SK-N-SH treated with all-trans-retinoic acid at 6 μM for 48 hours (cell line): ENCODE measurements around the gene NEU4.
"Not testable (repeated sequence)": the region's sequence is repeated elsewhere in the genome, so short reads cannot be mapped to it uniquely, and the experiment has no call there.

ENCODE experiments used
- ATAC-seq: fragments of 200-7000 bp; cut with Tn5 transposase; 3 replicates; pipeline ENCODE4 v1.9.1; 2020; ENCODE audit warnings: mild to moderate bottlenecking, moderate library complexity
- ARNTL ChIP-seq: fragments of 450-650 bp; formaldehyde crosslinking; IDR thresholded peaks from 2 replicates; pipeline ENCODE4 v1.5.0; 2020; ENCODE audit warnings: low read depth, mild to moderate bottlenecking, moderate library complexity, borderline replicate concordance
- BACH2 ChIP-seq: fragments of 250-450 bp; sonication (Bioruptor Pico); IDR thresholded peaks from 2 replicates; pipeline ENCODE4 v1.9.0; 2021; ENCODE audit warnings: mild to moderate bottlenecking, borderline replicate concordance
- CSDC2 ChIP-seq: fragments of 250-450 bp; sonication (Bioruptor Pico); IDR thresholded peaks from 2 replicates; pipeline ENCODE4 v1.5.0; 2020; ENCODE audit warnings: mild to moderate bottlenecking, moderate library complexity
- GLIS3 ChIP-seq: fragments of 250-450 bp; sonication (Bioruptor Pico); IDR thresholded peaks from 2 replicates; pipeline ENCODE4 v1.5.0; 2020; ENCODE audit warnings: mild to moderate bottlenecking, moderate library complexity
- ISL1 ChIP-seq: fragments of 250-450 bp; sonication (Bioruptor Pico); IDR thresholded peaks from 2 replicates; pipeline ENCODE4 v2.1.2; 2022; ENCODE audit warnings: mild to moderate bottlenecking, moderate library complexity
- OSR1 ChIP-seq: fragments of 250-450 bp; sonication (Bioruptor Pico); IDR thresholded peaks from 2 replicates; pipeline ENCODE4 v1.8.0; 2022; ENCODE audit warnings: moderate library complexity, mild to moderate bottlenecking, inconsistent platforms
- RARB ChIP-seq: fragments of 250-450 bp; sonication (Bioruptor Pico); IDR thresholded peaks from 2 replicates; pipeline ENCODE4 v1.8.0; 2021; ENCODE audit warnings: mild to moderate bottlenecking, moderate library complexity
- TCF4 ChIP-seq: fragments of 250-450 bp; sonication (Bioruptor Pico); IDR thresholded peaks from 2 replicates; pipeline ENCODE4 v1.8.0; 2021; ENCODE audit warnings: mild to moderate bottlenecking, moderate library complexity, borderline replicate concordance
- ZC3H10 ChIP-seq: fragments of 250-450 bp; sonication (Bioruptor Pico); IDR thresholded peaks from 2 replicates; pipeline ENCODE4 v1.5.1; 2021; ENCODE audit warnings: mild to moderate bottlenecking, moderate library complexity
- ZFP3 ChIP-seq: fragments of 250-450 bp; sonication (Bioruptor Pico); IDR thresholded peaks from 2 replicates; pipeline ENCODE4 v1.5.0; 2020; ENCODE audit warnings: mild to moderate bottlenecking, moderate library complexity
- ZFP30 ChIP-seq: fragments of 450-650 bp; formaldehyde crosslinking; IDR thresholded peaks from 2 replicates; pipeline ENCODE4 v1.5.0; 2022; ENCODE audit warnings: mild to moderate bottlenecking, moderate library complexity
- ZNF565 ChIP-seq: fragments of 450-650 bp; formaldehyde crosslinking; conservative IDR thresholded peaks from 2 replicates; pipeline ENCODE4 v1.5.0; 2020; ENCODE audit warnings: low read depth, mild to moderate bottlenecking, moderate library complexity
- ZNF70 ChIP-seq: fragments of 450-650 bp; formaldehyde crosslinking; IDR thresholded peaks from 2 replicates; pipeline ENCODE4 v1.5.0; 2020; ENCODE audit warnings: mild to moderate bottlenecking, moderate library complexity
- ZNF8 ChIP-seq: fragments of 450-650 bp; formaldehyde crosslinking; IDR thresholded peaks from 2 replicates; pipeline ENCODE4 v1.5.0; 2020; ENCODE audit warnings: mild to moderate bottlenecking, moderate library complexity
- TF ChIP-seq, protein P1 (sequence below): fragments of 250-450 bp; sonication (Bioruptor Pico); IDR thresholded peaks from 2 replicates; pipeline ENCODE4 v1.5.1; 2020; ENCODE audit warnings: low read depth, mild to moderate bottlenecking, moderate library complexity
- TF ChIP-seq, protein P2 (sequence below): fragments of 250-450 bp; sonication (Bioruptor Pico); IDR thresholded peaks from 2 replicates; pipeline ENCODE4 v1.5.1; 2021; ENCODE audit warnings: mild to moderate bottlenecking, moderate library complexity
- TF ChIP-seq, protein P3 (sequence below): fragments of 250-450 bp; sonication (Bioruptor Pico); IDR thresholded peaks from 2 replicates; pipeline ENCODE4 v1.8.0; 2020; ENCODE audit warnings: mild to moderate bottlenecking, moderate library complexity, borderline replicate concordance
- TF ChIP-seq, protein P4 (sequence below): fragments of 250-450 bp; sonication (Bioruptor Pico); IDR thresholded peaks from 2 replicates; pipeline ENCODE4 v1.5.0; 2020; ENCODE audit warnings: mild to moderate bottlenecking, moderate library complexity
- TF ChIP-seq, protein P5 (sequence below): fragments of 250-450 bp; sonication (Bioruptor Pico); IDR thresholded peaks from 2 replicates; pipeline ENCODE4 v1.8.0; 2021; ENCODE audit warnings: low read depth, mild to moderate bottlenecking, moderate library complexity, borderline replicate concordance

Gene NEU4

DNA sequence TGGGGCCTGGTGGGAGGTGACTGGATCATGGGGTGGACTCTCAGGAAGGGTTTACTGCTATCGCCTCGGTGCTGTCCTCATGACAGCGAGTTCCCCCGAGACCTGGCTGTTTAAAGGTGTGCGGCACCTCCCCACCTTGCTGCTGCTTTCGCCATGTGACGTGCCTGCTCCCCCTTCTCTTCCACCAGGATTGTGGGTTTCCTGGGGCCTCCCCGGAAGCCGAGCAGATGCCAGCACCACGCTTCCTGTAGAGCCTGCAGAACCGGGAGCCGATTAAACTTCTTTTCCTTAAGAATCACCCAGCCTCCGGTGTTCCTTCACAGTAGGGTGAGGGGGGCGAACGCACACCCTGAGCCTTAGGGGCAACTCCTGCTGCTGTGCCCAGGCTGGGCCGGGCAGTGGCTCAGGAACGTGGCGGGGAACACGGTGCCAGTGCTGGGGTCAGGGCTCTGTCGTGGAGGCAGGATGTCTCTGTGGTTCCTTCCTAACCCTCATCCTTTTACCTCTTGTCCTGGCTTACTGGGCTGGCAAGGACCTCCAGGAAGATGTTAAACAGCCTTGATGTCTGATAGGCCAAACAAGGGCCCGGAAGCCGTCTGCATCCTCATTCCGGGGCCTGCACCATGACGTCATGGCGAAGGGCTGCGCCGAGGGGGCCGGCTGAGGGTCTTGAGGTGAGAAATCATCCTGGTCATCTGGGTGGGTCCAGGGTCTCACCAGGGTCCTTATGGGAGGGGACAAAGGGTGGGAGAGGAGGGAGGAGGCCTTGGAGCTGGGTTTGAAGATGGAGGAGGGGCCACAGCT is 12.7 kb downstream of the NEU4 start:
- ATAC-seq: no peak
- TF ChIP-seq ZNF8 (CRISPR knock-in tag) (no peak), GLIS3 (CRISPR knock-in tag) (no peak), TCF4 (no peak), BACH2 (CRISPR knock-in tag) (no peak), ARNTL (CRISPR knock-in tag) (no peak)
- TF ChIP-seq, protein P1, sequence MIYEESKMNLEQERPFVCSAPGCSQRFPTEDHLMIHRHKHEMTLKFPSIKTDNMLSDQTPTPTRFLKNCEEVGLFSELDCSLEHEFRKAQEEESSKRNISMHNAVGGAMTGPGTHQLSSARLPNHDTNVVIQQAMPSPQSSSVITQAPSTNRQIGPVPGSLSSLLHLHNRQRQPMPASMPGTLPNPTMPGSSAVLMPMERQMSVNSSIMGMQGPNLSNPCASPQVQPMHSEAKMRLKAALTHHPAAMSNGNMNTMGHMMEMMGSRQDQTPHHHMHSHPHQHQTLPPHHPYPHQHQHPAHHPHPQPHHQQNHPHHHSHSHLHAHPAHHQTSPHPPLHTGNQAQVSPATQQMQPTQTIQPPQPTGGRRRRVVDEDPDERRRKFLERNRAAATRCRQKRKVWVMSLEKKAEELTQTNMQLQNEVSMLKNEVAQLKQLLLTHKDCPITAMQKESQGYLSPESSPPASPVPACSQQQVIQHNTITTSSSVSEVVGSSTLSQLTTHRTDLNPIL (CRISPR knock-in tag): no peak
- TF ChIP-seq, protein P2, sequence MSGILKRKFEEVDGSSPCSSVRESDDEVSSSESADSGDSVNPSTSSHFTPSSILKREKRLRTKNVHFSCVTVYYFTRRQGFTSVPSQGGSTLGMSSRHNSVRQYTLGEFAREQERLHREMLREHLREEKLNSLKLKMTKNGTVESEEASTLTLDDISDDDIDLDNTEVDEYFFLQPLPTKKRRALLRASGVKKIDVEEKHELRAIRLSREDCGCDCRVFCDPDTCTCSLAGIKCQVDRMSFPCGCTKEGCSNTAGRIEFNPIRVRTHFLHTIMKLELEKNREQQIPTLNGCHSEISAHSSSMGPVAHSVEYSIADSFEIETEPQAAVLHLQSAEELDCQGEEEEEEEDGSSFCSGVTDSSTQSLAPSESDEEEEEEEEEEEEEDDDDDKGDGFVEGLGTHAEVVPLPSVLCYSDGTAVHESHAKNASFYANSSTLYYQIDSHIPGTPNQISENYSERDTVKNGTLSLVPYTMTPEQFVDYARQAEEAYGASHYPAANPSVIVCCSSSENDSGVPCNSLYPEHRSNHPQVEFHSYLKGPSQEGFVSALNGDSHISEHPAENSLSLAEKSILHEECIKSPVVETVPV (CRISPR knock-in tag): no peak
- TF ChIP-seq, all 23 proteins: peak for 0

DNA sequence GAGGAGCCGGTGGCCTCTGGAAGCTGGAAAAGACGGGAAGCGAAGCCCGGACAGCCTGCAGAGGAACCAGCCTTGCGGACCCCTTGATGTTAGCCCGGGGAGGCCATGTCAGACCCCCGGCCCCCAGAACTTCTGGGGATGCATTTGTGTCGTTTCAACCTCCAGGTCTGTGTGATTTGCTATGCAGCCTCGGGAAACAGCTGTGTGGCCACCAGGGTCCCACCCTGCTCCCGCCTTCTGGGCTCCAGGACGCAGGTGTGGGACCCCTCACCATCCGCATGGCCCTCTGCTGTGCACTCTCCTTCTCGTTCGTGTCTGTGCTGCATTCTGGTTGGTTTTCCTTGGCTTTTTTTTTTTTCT is 13.3 kb downstream of the NEU4 start:
- TF ChIP-seq, protein P3, sequence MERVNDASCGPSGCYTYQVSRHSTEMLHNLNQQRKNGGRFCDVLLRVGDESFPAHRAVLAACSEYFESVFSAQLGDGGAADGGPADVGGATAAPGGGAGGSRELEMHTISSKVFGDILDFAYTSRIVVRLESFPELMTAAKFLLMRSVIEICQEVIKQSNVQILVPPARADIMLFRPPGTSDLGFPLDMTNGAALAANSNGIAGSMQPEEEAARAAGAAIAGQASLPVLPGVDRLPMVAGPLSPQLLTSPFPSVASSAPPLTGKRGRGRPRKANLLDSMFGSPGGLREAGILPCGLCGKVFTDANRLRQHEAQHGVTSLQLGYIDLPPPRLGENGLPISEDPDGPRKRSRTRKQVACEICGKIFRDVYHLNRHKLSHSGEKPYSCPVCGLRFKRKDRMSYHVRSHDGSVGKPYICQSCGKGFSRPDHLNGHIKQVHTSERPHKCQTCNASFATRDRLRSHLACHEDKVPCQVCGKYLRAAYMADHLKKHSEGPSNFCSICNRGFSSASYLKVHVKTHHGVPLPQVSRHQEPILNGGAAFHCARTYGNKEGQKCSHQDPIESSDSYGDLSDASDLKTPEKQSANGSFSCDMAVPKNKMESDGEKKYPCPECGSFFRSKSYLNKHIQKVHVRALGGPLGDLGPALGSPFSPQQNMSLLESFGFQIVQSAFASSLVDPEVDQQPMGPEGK (CRISPR knock-in tag): no peak
- TF ChIP-seq TCF4: no peak
- ATAC-seq: no peak

DNA sequence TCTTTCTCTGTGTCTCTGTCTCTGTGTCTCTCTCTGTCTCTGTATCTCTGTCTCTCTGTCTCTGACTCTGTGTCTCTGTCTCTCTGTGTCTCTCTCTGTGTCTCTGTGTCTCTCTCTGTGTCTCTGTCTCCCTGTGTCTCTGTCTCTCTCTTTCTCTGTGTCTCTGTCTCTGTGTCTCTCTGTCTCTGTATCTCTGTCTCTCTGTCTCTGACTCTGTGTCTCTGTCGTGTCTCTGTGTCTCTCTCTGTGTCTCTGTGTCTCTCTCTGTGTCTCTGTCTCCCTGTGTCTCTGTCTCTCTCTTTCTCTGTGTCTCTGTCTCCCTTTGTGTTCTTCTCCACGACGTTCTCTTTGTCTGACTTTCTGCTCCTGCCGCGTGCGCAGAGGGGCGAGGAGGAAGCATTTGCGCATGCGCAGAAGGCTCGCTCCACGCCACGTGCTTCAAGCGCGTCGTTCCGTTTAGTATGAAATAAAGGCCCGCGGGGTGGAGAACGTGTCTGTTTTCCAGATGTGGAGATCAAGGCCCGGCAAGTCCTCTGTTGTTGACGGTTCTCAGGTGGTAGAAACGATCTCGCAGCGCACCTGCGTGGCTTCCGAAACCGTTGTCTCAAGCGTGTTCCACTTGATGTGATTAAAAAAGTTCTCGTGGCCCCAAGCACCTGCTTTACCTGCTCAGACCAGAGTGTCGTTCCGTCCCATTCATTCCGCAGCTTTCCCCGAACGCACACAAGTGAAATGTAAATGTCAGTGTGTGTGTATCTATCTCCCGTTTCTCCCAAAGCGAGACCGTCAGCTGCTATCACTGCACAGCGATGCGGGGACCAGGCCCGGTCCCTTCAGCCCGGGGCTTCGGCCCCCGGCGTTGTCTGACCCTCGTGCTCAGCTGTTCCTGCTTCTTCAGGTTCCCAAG is 14.8 kb downstream of the NEU4 start:
- not testable (repeated sequence) for ATAC-seq

DNA sequence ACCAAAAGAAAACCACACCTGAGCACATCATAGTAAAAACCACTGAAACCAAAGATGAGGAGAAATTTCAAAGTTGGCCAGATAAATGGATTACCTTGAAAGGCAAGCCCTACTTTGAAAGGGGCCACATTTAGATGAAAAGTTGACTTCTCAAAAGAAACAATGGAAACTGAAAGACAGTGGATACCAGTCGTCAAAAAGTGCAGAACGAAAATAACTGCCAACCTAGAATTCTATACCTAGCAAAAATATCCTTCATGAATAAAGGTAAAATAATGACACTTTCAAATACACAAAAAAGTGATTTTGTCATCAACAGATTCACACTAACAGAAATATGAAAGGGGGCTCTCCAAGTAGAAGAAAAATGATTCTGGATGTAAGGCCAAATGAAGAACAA is 18.4 kb downstream of the NEU4 start:
- no peak for ATAC-seq
- TF ChIP-seq, protein P4, sequence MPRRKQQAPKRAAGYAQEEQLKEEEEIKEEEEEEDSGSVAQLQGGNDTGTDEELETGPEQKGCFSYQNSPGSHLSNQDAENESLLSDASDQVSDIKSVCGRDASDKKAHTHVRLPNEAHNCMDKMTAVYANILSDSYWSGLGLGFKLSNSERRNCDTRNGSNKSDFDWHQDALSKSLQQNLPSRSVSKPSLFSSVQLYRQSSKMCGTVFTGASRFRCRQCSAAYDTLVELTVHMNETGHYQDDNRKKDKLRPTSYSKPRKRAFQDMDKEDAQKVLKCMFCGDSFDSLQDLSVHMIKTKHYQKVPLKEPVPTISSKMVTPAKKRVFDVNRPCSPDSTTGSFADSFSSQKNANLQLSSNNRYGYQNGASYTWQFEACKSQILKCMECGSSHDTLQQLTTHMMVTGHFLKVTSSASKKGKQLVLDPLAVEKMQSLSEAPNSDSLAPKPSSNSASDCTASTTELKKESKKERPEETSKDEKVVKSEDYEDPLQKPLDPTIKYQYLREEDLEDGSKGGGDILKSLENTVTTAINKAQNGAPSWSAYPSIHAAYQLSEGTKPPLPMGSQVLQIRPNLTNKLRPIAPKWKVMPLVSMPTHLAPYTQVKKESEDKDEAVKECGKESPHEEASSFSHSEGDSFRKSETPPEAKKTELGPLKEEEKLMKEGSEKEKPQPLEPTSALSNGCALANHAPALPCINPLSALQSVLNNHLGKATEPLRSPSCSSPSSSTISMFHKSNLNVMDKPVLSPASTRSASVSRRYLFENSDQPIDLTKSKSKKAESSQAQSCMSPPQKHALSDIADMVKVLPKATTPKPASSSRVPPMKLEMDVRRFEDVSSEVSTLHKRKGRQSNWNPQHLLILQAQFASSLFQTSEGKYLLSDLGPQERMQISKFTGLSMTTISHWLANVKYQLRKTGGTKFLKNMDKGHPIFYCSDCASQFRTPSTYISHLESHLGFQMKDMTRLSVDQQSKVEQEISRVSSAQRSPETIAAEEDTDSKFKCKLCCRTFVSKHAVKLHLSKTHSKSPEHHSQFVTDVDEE (CRISPR knock-in tag): no peak
- TF ChIP-seq ZFP30 (CRISPR knock-in tag) (no peak), ISL1 (no peak), ZC3H10 (CRISPR knock-in tag) (no peak), TCF4 (no peak), RARB (CRISPR knock-in tag) (no peak), OSR1 (no peak), ZNF565 (CRISPR knock-in tag) (no peak), CSDC2 (CRISPR knock-in tag) (no peak), ZFP3 (no peak), BACH2 (CRISPR knock-in tag) (no peak), ZNF70 (CRISPR knock-in tag) (no peak), ARNTL (CRISPR knock-in tag) (no peak)
- TF ChIP-seq, protein P2 (CRISPR knock-in tag): no peak
- TF ChIP-seq, protein P1 (CRISPR knock-in tag): no peak
- TF ChIP-seq, protein P5, sequence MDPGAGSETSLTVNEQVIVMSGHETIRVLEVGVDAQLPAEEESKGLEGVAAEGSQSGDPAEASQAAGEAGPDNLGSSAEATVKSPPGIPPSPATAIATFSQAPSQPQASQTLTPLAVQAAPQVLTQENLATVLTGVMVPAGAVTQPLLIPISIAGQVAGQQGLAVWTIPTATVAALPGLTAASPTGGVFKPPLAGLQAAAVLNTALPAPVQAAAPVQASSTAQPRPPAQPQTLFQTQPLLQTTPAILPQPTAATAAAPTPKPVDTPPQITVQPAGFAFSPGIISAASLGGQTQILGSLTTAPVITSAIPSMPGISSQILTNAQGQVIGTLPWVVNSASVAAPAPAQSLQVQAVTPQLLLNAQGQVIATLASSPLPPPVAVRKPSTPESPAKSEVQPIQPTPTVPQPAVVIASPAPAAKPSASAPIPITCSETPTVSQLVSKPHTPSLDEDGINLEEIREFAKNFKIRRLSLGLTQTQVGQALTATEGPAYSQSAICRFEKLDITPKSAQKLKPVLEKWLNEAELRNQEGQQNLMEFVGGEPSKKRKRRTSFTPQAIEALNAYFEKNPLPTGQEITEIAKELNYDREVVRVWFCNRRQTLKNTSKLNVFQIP: no peak
- TF ChIP-seq, protein P3 (CRISPR knock-in tag): no peak
